Measurements from ENCODE around the gene DNMT3A. TPM values are rescaled to one million over a fixed set of nuclear protein-coding genes. Genes with fewer than 3 reads are reported as not detected.
A peak's percentile ranks its signal among the peaks of the same experiment; 100 is the strongest.

Gene DNMT3A
- polyA plus RNA-seq, 12 donors: 44.6 to 244 (median 56.8) TPM

DNA sequence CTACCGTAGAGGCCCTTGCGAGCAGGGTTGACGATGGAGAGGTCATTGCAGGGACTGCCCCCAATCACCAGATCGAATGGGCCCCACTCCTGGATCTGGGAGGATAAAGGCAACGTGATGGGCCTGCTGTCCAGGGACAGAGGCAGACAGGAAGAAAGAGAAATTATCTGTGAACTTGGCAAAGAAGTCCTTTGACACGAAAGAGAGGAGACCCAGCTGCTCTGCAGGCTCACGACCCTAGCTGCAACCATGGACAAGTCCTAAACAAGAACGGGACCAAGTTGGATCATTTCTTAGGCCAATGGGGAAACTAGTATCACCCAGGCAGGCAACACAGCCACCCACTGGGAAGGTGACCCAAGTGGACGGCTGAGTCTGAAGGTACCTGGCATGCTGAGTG is 101.1 kb downstream of the DNMT3A start:
- no peak for DNase-seq

DNA sequence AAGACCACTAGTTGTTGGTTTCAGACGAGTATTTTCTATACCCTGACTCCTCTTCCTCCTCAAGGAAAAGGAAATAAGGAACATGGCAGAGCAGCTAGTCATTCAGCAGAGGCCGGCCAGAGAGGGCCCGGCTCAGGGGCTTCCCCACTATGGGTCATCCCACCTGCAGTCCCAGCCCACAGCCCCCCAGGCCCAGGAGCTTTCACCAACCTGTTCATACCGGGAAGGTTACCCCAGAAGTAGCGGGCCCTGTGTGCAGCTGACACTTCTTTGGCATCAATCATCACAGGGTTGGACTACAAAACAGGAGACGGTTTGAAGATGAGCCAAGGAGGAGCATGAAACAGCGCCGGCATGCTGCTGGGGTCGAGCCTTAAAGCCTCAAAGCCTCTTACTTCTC is 102.8 kb downstream of the DNMT3A start:
- no peak for DNase-seq

DNA sequence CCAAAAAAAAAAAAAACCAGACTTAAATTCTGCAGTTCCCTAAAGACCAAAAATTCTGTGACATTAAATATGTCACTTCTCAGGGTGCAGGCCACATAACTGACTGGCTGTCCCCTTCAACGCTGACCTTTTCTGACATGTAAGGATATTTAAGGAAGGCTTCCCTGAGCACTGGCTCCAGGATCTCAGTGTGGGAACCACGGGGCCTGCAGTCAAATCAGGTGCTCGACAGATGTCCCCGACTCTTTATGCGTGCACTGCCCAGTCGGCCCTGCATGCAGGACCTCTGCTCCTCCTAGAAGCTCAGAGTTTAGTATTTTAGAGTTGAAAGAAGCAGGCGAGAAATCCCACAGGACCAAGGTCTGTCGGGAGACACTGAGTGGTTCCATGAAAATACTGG is 104.0 kb downstream of the DNMT3A start:
- no peak for DNase-seq

DNA sequence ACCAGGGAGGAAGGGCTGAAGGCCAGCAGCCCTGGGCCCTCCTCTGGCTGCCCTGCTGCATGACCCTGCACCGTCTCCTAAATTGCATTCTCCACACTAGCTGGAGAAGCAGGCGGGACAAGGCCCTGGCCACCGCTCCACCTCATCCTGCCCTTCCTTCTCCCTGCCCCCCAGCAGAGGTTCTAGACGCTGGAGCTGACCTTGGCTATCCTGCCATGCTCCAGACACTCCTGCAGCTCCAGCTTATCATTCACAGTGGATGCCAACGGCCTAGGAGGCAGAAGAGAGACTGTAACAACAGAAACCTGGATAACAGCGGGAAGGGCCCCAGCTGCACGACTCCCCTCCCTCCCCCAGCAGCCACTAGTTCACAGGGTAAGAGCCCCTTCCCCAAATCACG is 105.0 kb downstream of the DNMT3A start:
- no peak for DNase-seq

DNA sequence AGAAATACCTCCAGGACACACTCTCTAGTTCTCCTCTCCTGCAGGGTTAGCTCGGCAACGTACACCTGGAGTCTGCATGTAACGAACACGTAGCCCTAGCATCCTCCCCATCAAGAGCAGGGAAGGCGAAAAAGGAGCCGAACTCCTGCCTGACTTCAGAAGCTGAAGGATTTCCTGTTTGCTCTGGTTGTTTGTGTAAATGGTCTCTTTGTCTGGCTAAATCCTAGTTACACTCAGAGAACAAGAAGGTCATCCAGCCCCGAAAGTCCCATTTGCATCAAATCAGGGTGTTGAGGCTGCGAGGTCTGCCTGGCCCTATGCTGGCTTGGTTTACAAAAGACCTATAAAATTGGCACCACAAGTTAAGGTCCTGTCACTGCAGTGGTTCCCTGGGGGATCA is 107.0 kb downstream of the DNMT3A start:
- no peak for DNase-seq

DNA sequence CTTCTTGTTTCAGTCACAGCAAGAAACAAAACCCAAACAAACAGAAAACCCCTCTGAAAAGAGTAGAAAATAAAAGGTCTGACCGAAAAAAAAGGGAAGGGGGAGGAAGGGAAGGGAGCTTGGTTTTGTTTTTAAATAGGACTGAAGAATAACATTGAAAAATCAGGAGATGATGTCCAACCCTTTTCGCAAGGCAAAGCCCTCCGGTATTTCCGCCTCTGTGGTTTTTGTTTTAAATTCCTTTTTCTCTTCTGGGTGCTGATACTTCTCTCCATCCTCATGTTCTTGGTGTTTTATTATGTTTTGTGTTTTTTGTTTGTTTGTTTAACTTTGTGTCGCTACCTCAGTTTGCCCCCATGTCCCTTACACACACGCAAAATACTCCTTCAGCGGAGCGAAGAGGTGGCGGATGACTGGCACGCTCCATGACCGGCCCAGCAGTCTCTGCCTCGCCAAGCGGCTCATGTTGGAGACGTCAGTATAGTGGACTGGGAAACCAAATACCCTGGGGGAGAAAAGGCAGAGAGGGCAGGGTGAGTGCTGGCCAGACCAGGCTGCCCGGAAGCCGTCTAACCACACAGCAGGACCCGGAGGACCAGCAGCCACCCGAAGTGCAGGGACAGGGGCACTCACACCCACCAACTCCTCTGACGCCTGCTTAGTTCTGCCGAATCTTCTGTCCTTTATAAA is 107.7 kb downstream of the DNMT3A start:
- no peak for DNase-seq

DNA sequence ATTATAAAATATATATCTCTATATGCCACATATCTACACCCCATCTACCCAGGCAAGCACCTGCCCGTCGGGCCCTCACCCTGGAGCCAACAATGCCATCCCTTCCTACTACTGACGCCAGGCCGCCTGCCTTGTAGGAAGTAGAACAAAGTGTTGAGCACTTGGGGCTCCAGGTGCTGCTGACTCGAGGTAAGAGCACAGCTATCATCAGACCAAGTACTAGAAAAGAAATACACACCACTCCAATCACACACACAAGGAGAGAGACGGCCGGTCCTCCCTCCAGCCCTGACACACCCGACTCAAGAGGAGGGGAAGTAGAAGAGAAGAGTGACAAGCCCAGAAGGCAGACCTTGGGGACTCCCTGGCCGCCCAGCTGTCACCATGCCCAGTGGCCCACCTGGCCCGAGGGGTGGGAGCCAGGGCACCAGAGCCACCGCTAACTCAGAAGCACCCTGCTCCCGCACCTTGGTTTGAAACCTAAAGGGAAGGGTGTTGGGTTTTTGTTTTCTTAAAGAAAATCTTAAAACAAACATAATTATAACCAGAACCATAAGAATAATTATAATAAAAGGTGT is 109.4 kb downstream of the DNMT3A start:
- no peak for DNase-seq

DNA sequence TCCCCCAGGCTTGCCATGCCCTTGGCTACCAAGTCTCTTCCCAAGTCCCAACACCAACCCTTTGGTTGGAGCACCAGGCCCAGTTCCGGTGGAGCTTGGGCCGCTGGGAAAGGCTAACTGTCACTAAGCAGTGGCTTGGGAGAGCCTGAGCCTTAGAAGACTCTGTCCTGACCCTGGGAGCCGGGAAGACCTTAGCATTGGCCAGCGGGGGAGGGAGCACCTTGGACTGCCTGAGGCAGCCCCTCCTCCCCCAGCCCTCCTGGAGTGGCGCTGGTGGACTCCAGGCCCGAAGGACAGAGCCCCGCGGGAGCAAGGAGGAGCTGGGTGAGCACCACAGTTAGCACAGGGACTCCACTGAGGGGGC is 110.8 kb downstream of the DNMT3A start:
- DNase-seq: no peak

DNA sequence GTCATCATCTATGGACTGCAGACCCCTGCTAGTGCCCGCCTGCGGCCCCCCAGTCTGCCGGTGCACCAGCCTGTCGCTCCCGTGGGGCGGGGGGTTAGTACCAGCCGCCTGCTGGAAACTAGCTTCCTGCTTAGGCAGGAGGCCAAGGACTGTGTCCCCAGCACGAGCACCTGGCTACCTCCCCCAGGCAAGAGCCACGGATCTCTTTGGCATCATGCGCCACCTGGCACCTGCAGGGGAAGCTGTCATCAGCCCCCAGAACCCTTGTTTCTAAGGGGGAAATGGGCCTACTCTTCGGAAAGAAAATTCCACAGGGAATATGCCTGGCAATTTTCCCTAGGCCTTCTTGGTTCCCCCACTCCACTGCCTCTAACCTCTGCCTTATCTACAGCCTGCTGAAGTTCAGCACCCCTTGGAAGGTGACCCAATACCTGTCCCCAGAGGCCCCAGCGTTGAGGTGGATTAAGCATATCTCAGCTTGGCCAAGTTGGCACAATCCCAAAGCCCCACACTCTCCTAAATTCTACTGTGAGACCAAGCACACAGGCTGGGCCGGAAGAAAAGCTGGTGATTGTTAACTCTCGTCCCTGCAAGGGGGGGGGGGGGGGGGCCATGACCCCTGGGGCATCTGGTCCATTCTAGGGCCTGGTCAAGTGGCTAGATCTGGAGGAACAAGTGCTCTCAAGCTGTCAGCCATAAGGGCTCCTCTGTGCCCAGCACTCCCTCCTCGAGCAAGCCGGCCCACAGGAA is 111.4 kb downstream of the DNMT3A start:
- DNase-seq: no peak

DNA sequence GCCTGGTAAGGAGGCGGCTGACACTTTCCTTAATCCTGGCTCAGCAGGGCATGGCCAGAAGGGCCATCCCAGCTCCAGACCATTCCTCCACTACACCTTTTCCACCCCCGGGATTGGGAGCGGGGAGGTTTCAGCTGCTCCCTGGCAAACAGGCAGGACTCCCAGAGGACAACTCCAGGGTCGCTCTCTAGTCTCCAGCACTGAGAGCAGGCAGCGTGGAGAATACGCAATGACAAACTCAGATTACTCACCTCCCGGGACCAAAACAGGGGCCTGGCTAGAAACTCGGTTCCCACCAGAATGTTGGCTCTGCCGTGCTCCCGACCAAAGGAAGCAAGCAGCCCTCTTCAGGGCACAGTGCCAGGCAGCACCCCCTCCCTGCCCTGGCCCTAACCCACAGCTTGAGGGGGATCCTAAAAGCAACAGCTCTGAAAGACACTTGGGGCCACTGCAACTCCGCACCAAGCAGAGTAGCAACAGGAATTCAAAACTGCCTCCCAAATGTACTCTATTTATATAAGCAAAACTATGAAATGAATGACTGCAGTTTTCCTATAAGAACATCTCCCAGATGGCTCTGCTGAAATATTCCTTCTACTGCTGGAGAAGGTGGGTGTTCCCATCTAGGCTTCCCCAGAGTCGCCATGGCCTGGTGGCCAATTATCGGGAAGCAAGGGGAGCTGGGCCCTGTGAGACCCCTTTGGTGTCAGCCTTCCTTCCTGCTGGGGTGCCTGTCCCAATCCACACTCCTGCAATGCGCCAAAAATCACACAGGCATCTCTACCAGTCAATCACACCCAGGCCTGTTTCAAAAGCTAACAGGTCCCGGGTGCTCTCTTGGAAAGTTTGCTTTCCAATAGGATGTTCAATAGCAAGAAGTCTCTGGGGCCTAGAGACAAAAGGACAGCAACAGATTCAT is 112.2 kb downstream of the DNMT3A start:
- peak; percentile 41 for DNase-seq

DNA sequence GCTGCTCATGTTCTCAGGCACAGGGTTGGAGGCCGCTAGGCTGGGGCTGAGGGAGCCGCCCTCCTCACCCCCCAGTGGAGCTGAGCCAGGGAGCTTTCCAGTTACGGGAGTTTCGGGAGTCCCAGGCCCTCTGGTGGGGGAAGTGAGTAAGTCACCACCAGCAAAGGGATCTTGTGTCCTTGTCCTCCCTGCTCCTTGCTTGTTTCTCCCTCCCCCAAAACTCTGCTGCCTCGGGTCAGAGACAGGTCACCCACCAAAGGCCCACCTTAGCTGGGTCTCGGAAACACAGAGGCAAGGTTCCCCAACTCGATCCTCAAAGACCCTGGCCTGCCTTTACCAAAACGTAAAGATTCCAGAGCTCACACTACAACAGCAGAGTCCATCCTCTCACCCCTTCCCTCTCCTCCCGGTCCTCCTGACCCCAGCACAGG is 112.9 kb downstream of the DNMT3A start:
- DNase-seq: peak; percentile 84

DNA sequence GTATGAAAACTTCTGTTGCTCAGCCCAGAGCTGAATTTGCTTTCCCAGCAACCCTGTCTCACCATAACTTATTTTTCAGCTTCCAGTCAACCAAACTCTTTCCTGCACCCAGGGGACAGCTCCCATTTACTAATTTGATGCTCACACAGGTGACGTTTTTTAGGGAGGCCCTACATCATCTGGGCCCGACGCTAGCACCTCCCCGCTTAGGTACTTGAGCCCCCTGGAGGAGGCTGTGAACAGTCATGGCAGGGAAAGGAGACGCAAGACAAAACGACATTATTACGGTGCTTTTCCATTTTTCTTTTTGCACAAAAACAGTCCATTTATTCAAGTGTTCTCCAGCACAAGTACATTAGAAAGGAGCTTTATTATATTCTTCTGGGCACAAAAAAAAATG is 114.1 kb downstream of the DNMT3A start:
- no peak for DNase-seq

DNA sequence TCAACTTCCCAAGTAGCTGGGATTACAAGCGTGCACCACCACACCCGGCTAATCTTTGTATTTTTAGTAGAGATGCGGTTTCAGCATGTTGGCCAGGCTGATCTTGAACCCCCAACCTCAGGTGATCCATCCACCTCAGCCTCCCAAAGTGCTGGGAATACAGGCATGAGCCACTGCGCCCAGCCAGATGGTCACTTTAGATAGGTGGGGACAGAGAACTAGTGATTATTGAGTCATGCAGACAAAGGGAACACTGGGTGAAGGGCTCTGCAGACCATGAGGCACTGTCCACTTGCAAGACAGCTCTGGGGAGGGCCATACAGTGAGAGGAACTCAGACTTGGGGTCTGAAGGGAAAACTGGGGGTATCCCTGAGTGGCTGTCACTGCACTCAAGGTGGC is 114.9 kb downstream of the DNMT3A start:
- DNase-seq: no peak

DNA sequence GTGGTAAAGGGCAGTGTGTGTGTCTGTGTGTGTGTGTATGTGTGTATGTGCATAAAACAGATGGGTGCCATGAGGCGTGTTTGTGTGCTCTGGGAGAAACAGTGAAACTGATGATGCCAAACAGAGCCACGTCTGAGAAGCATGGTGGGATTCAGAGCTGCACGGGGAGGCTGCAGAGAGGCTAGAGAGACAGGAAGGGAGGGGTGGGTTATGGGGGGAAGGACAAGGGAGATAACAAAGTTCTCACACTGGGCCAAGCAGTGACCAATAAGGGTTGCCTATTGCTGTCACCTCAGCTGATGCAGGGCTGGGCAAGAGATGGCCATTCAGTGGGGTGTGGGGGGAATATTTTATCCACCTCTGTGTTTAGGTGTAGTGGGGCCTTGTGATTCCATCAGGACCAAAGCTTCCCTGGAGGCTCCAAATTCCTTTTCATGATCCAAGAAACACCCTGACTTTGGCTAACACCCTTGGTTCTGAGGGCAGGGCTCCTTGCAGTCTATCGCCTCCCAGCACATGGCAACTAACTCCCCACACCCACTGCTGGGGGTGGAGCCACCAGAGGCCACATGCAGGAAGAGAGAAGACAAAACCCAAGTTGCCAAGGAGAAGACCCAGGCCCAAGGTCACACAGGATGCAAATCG is 119.1 kb downstream of the DNMT3A start:
- DNase-seq: no peak

DNA sequence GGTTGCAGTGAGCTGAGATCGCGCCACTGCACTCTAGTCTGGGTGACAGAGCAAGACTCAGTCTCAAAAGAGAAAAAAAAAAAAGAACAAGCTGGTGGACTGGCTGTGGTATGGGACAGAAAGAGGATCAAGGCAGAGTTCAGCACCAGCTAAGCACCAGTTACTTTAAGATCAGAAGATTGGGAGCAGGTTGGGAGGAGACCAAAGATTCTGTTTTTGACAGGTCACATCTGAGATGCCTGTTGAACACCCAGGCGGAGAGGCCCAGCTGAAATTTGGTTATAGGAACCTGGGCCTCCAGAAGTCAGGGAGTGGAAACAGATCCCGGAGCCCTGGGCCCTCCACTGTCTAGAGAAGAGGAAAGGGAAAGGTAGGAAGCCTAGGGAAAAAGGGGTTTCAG is 120.1 kb downstream of the DNMT3A start:
- DNase-seq: no peak

DNA sequence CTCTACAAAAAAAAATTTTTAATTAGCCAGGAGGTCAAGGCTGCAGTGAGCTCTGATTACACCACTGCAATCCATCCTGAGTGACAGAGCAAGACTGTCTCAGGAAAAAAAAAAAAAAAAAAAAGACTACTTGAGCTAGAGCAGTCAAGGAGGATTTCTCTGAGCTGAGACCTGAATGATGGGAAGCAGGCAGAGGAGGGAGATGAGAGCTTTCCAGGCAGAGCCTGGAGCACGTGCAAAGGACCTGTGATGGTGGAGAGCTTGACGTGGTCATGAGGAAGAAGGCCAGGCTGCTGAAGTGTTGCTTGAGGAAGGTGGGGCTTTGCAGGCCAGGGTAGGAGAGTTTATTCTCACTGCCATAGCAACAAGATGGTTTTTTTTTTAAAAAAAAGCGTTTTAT is 121.4 kb downstream of the DNMT3A start:
- no peak for DNase-seq

DNA sequence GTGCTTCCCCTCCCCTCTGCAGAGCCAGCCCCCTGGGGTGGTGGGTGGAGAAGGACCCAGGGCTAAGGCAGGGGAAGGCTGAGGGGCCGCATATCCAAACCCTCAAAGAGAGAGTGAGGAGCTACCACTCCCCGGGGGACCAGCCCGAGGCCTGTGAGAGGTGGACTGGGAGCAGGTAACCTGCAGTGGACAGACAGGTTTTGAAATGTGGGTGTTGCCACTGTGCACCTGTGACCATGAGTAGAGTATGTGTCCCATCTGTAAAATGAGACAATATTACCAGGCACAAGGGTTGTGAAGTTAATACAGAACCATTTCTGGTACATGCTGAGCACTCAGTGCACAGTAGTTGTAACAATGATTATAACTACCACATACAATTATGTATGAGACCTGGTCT is 122.1 kb downstream of the DNMT3A start:
- DNase-seq: no peak

DNA sequence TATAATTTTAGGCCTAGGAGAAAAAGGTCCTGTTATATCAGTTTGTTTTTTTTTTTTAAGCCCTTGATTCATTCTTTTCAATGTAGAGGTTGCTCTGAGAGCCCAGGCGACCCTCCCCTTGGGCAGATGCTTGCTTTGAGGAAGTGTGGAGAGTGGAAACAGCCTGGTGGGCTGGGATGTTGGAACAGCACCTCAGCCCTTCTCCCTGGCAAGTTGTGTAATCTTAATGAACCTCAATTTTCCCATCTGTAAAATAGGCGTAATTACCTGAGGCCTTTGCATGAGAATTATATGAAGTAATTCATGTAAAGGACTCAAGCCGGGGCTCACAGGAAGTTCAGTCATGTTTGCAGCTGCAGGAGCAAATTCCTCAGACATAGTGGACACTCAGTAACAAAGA is 123.6 kb downstream of the DNMT3A start:
- no peak for DNase-seq

DNA sequence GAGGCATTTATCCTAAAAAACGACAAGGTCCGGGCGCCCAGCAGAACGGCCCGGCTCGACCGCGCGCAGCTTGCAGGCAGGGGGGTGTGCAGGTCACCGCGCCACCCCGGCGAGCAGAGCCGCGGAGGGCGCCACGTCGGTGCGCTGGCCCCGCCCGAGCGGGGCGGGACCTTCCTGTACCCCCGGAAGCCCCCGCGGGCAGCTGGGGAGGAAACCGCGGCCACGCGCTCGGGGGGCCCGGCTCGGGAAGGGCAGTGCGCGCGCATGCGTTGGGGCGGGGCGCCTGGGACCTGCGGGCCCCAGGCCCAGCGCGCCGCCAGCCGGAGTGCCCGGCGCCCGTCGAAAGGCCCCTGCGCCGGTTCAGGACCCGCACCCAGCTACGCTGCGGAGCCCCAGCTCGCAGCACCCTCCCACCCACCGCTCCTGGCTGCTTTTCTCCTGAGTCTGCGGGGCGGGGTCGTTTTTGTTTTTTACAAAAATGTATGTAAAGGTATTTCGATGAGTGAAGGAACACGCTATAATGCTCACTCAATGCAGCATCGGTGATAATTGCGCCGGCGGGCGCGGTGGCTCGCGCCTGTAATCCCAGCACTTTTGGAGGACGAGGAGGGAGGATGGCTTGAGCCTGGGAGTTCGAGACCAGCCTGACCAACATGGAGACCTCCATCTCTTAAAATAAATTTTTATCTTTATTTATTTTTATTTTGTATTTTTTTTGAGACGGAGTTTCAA is 125.6 kb downstream of the DNMT3A start:
- DNase-seq: peak; percentile 88

DNA sequence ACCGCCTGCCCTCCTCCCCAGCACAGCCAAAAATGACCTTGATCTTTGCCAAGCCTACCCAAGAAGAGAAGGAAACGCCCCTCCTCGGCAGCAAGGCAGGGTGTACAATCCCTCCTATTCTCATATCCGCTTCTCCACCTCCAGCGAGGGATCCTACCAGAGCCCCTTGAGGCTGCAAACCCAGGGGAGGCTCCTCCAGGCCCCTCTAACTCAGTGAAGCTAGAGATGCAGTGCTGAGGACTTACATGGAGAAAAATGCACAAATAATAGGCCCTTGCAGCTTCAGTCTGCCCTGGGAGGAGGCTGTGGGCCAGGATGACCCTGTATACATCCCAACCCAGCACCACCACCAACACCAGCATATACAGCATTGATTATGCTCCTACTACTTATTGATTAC is 126.5 kb downstream of the DNMT3A start:
- DNase-seq: no peak

DNA sequence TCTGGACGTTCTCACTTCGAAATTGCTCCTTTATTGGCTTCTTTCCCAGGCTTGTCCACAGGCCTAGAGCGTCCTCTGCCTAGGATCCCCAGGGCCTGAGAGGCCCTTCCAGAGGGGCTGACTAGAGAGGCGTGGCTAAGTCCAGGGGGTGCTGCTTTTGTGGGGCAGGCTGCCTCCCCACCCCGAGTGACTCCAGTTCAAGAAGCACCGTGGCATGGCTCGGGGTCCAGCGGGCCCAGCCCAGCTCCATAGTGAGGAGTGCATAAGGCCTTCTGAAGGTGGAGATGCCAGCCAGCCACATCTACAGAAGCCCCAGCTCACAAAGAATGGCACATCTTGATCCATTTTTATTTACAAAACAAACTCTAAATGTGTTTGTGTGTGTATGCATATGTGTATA is 128.5 kb downstream of the DNMT3A start:
- DNase-seq: no peak
